ENCODE results near the gene SULT2B1. TPM values are rescaled to one million over a fixed set of nuclear protein-coding genes. Genes with fewer than 3 reads are reported as not detected.
"Not testable (repeated sequence)": the region's sequence is repeated elsewhere in the genome, so short reads cannot be mapped to it uniquely, and the experiment has no call there.

SULT2B1 gene
- total RNA-seq, 2 donors from 2014 or later = 1.4 to 7.7 TPM

GRCh38 chr19:48530770-48531169, 21.2 kb upstream of the SULT2B1 start:
- Histone ChIP-seq H3K27me3 (peaks cover 16% of the 10 kb centered on the region), H3K36me3 (no peaks in the 10 kb centered on the region), H3K9me3 (no peaks in the 10 kb centered on the region), H3K4me3 (no peak overlapping the region), H3K27ac (no peak overlapping the region), H3K4me1 (no peaks in the 10 kb centered on the region), H3K9ac (ENCODE audit: low read depth in 2 of 2, low read length in 2 of 2) (no peak overlapping the region)
- no peak for TF ChIP-seq CTCF (IDR thresholded peaks at IDR 0.05)
- intact Hi-C loops (cut with DNase I) = no loop called here
- DNase-seq = no peak

DNA sequence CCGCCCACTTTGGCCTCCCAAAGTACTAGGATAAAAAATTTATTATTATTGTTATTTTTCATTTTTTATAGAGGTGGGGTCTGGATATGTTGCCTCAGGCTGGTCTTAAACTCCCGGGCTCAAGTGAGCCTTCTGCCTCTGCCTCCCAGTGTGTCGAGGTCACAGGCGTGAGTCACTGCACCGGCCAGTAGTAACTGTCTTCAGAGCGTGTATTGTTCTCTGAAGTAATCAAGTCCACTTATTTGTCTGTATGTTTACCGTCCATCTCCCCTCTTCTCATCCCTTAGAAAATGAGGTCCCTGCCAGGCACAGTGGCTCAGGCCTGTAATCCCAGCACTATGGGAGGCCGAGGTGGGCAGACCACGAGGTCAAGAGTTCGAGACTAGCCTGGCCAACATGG, 18.2 kb upstream of the SULT2B1 start:
- Histone ChIP-seq H3K4me3 (no peak overlapping the region), H3K27me3 (peaks cover 26% of the 10 kb centered on the region), H3K9ac (ENCODE audit: low read depth in 2 of 2, low read length in 2 of 2) (no peak overlapping the region), H3K9me3 (no peaks in the 10 kb centered on the region), H3K4me1 (no peaks in the 10 kb centered on the region), H3K27ac (no peak overlapping the region), H3K36me3 (no peaks in the 10 kb centered on the region)
- TF ChIP-seq CTCF (IDR thresholded peaks at IDR 0.05) = no peak
- DNase-seq = no peak
- intact Hi-C loops (cut with DNase I) = no loop called here

DNA sequence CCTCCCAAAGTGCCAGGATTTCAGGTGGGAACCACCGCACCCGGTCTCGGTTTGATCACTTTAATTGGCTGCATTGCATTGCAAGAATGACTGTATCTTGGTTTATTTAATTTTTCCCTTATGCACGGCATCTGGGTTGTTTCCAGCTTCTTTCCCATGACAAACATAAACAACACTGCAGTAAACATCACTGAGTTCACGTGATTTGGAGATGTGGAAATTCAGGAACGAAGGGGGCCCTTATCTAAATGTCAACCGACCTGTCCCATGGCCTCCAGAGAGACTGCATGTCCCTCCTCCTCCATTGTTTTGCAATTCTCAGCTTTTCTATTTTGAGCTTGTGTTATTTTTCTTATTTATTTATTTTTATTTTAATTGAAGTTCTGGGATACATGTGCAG, 14.4 kb upstream of the SULT2B1 start:
- Histone ChIP-seq H3K9me3 (no peaks in the 10 kb centered on the region), H3K27ac (no peak overlapping the region), H3K4me3 (no peak overlapping the region), H3K27me3 (peaks cover 17% of the 10 kb centered on the region), H3K4me1 (no peaks in the 10 kb centered on the region), H3K36me3 (no peaks in the 10 kb centered on the region), H3K9ac (ENCODE audit: low read depth in 2 of 2, low read length in 2 of 2) (no peak overlapping the region)
- DNase-seq = no peak
- intact Hi-C loops (cut with DNase I) = no loop called here
- TF ChIP-seq CTCF (IDR thresholded peaks at IDR 0.05) = no peak

GRCh38 chr19:48538057-48538456, 13.9 kb upstream of the SULT2B1 start:
- H3K27me3 ChIP-seq = peaks cover 16% of the 10 kb centered on the region
- H3K27ac ChIP-seq; H3K36me3 ChIP-seq; H3K9ac ChIP-seq (ENCODE audit: low read depth in 2 of 2, low read length in 2 of 2); H3K4me3 ChIP-seq; H3K4me1 ChIP-seq; H3K9me3 ChIP-seq; intact Hi-C loops (cut with DNase I); DNase-seq: not testable (repeated sequence)

DNA sequence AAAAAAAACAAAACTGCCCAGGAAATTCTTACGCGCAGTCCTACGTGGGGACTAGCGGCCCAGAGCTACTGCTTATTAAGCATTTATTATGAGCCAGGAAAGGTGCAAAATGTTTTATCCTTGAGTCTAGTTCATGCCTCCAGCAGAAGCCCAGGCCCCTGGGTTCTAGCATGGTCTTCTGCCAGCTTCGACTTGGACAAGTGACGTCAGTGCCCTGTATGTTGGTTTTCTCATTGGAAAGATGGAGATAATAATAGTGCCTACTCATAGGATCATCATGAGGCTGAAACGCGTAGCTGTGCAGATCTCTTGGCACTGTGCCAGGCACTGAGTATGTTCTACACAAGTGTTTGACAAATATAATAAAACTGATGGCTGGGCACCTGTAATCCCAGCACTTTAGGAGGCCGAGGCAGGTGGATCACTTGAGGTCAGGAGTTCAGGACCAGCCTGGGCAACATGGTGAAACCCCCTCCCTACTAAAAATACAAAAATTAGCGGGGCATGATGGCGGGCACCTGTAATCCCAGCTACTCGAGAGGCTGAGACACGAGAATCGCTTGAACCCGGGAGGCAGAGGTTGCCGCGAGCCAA, 12.4 kb upstream of the SULT2B1 start:
- no peak for TF ChIP-seq CTCF (IDR thresholded peaks at IDR 0.05)
- no peak overlapping the region for H3K4me3 ChIP-seq
- no peak overlapping the region for H3K9ac ChIP-seq (ENCODE audit: low read depth in 2 of 2, low read length in 2 of 2)
- no peaks in the 10 kb centered on the region for H3K36me3 ChIP-seq
- peak; percentile 58 for DNase-seq
- H3K4me1 ChIP-seq = no peaks in the 10 kb centered on the region
- peaks cover 12% of the 10 kb centered on the region for H3K27me3 ChIP-seq
- no peaks in the 10 kb centered on the region for H3K9me3 ChIP-seq
- intact Hi-C loops (cut with DNase I) = no loop called here
- no peak overlapping the region for H3K27ac ChIP-seq

GRCh38 chr19:48540110-48540509, 11.9 kb upstream of the SULT2B1 start:
- Histone ChIP-seq H3K9ac (ENCODE audit: low read depth in 2 of 2, low read length in 2 of 2) (no peak overlapping the region), H3K4me1 (no peaks in the 10 kb centered on the region), H3K27ac (no peak overlapping the region), H3K9me3 (no peaks in the 10 kb centered on the region), H3K27me3 (peaks cover 12% of the 10 kb centered on the region), H3K4me3 (no peak overlapping the region), H3K36me3 (no peaks in the 10 kb centered on the region)
- TF ChIP-seq CTCF (IDR thresholded peaks at IDR 0.05) = no peak
- no peak for DNase-seq
- intact Hi-C loops (cut with DNase I) = no loop called here
